Skeletal muscle tissue (tissue), 4 donors: ENCODE results near the gene ZNF592. TPM values are rescaled to one million over a fixed set of nuclear protein-coding genes. Genes with fewer than 3 reads are reported as not detected.

ENCODE experiments used
- H3K27ac ChIP-seq: one replicate; pipeline ENCODE4 v1.7.0; 2013; ENCODE audit warnings: mild to moderate bottlenecking, low read depth, low read length, inconsistent platforms
- H3K27me3 ChIP-seq, 3 donors: one replicate each; pipeline ENCODE4 v1.7.0; 2013; ENCODE audit warnings: low read length in 3 of 3; ENCODE audit not compliant: control insufficient read depth in 3 of 3, insufficient read depth in 3 of 3
- H3K36me3 ChIP-seq, 3 donors: one replicate each; pipeline ENCODE4 v1.7.0; 2013; ENCODE audit warnings: low read length in 3 of 3; ENCODE audit not compliant: control insufficient read depth in 3 of 3, insufficient read depth in 3 of 3
- H3K4me1 ChIP-seq, 3 donors: one replicate each; pipeline ENCODE4 v1.7.0; 2013; ENCODE audit warnings: low read length in 3 of 3, mild to moderate bottlenecking in 3 of 3; ENCODE audit not compliant: control insufficient read depth in 3 of 3, insufficient read depth in 3 of 3
- H3K4me3 ChIP-seq, 3 donors: one replicate each; pipeline ENCODE4 v1.7.0; 2013; ENCODE audit warnings: low read length in 3 of 3
- H3K9ac ChIP-seq, 3 donors: one replicate each; pipeline ENCODE4 v1.7.0; 2013; ENCODE audit warnings: low read length in 3 of 3, mild to moderate bottlenecking in 3 of 3, moderate library complexity in 2 of 3, low read depth in 1 of 3
- H3K9me3 ChIP-seq, 3 donors: one replicate each; pipeline ENCODE4 v1.7.0; 2013; ENCODE audit warnings: low read length in 3 of 3; ENCODE audit not compliant: control insufficient read depth in 3 of 3
- total RNA-seq: library from RNA; depleted of rRNA; stranded (reverse); fragments of >200 nt; gene quantifications from one replicate; pipeline ENCODE4 v1.2.3, GENCODE V29; 2014
- donor health status: Osteomylitis.

The ZNF592 gene
- total RNA-seq, 1 donor from 2014 or later: 6.3 TPM

GRCh38 chr15:84789762-84790161, 41.4 kb downstream of the ZNF592 start:
- H3K4me1 ChIP-seq: peaks cover 27 to 36% (median 27%) of the 10 kb centered on the region in 3 donors
- peaks cover 14 to 31% (median 24%) of the 10 kb centered on the region in 3 donors for H3K36me3 ChIP-seq

GRCh38 chr15:84790676-84791075, 42.3 kb downstream of the ZNF592 start:
- Histone ChIP-seq H3K9me3 (no peaks in the 10 kb centered on the region), H3K4me1 (peaks cover 18 to 27% (median 22%) of the 10 kb centered on the region in 3 donors), H3K9ac (no peak overlapping the region), H3K27ac (no peak overlapping the region), H3K27me3 (no peaks in the 10 kb centered on the region), H3K4me3 (no peak overlapping the region), H3K36me3 (peaks cover 12 to 28% (median 25%) of the 10 kb centered on the region in 3 donors)

More at GRCh38 chr15:84789762-84790161, 41.4 kb downstream of the ZNF592 start:
- H3K9ac ChIP-seq: no peak overlapping the region
- no peak overlapping the region for H3K27ac ChIP-seq
- no peaks in the 10 kb centered on the region for H3K27me3 ChIP-seq
- no peaks in the 10 kb centered on the region for H3K9me3 ChIP-seq
- H3K4me3 ChIP-seq: no peak overlapping the region

- Histone ChIP-seq H3K9me3 (no peaks in the 10 kb centered on the region), H3K27ac (no peak overlapping the region), H3K27me3 (no peaks in the 10 kb centered on the region), H3K36me3 (peaks cover 12 to 25% (median 23%) of the 10 kb centered on the region in 3 donors), H3K4me3 (no peak overlapping the region), H3K9ac (no peak overlapping the region), H3K4me1 (peaks cover 8 to 18% (median 13%) of the 10 kb centered on the region in 3 donors)
Measured at GRCh38 chr15:84791763-84792162, 43.4 kb downstream of the ZNF592 start.

GRCh38 chr15:84793431-84794161, 45.2 kb downstream of the ZNF592 start:
- H3K27ac ChIP-seq: no peak overlapping the region
- no peaks in the 10 kb centered on the region for H3K27me3 ChIP-seq
- peaks cover 0 to 4% (median 3%) of the 10 kb centered on the region in 3 donors for H3K4me1 ChIP-seq

GRCh38 chr15:84794162-84794547, 45.8 kb downstream of the ZNF592 start:
- Histone ChIP-seq H3K36me3 (peaks cover 33 to 45% (median 43%) of the 10 kb centered on the region in 3 donors), H3K9ac (no peak overlapping the region), H3K9me3 (no peaks in the 10 kb centered on the region), H3K27ac (no peak overlapping the region), H3K4me1 (peaks cover 0 to 4% (median 3%) of the 10 kb centered on the region in 3 donors), H3K4me3 (no peak overlapping the region), H3K27me3 (no peaks in the 10 kb centered on the region)

More at GRCh38 chr15:84793431-84794161, 45.2 kb downstream of the ZNF592 start:
- Histone ChIP-seq H3K9ac (no peak overlapping the region), H3K4me3 (no peak overlapping the region), H3K9me3 (no peaks in the 10 kb centered on the region), H3K36me3 (peaks cover 27 to 40% (median 37%) of the 10 kb centered on the region in 3 donors)

GRCh38 chr15:84795186-84795585, 46.8 kb downstream of the ZNF592 start:
- H3K36me3 ChIP-seq: peaks cover 43 to 54% (median 53%) of the 10 kb centered on the region in 3 donors
- H3K27me3 ChIP-seq: no peaks in the 10 kb centered on the region
- H3K9ac ChIP-seq: no peak overlapping the region
- no peak overlapping the region for H3K4me3 ChIP-seq
- peaks cover 0 to 5% (median 4%) of the 10 kb centered on the region in 3 donors for H3K4me1 ChIP-seq
- H3K27ac ChIP-seq: no peak overlapping the region
- no peaks in the 10 kb centered on the region for H3K9me3 ChIP-seq

GRCh38 chr15:84797212-84797611, 48.8 kb downstream of the ZNF592 start:
- Histone ChIP-seq H3K9me3 (no peaks in the 10 kb centered on the region), H3K4me1 (peaks cover 0 to 5% (median 4%) of the 10 kb centered on the region in 3 donors), H3K36me3 (peaks cover 50 to 60% (median 59%) of the 10 kb centered on the region in 3 donors), H3K27ac (no peak overlapping the region), H3K9ac (peak overlapping the region in 1 of 3 donors; percentile 33), H3K4me3 (no peak overlapping the region), H3K27me3 (no peaks in the 10 kb centered on the region)

- H3K4me3 ChIP-seq: no peak overlapping the region
- peak overlapping the region in 1 of 3 donors; percentile 33 for H3K9ac ChIP-seq
- no peaks in the 10 kb centered on the region for H3K9me3 ChIP-seq
- H3K27ac ChIP-seq: no peak overlapping the region
- H3K27me3 ChIP-seq: no peaks in the 10 kb centered on the region
- peaks cover 0 to 5% (median 0%) of the 10 kb centered on the region in 3 donors for H3K4me1 ChIP-seq
- peaks cover 56 to 61% (median 59%) of the 10 kb centered on the region in 3 donors for H3K36me3 ChIP-seq
Measured at GRCh38 chr15:84797801-84798200, 49.4 kb downstream of the ZNF592 start.

- Histone ChIP-seq H3K9ac (no peak overlapping the region), H3K27me3 (no peaks in the 10 kb centered on the region), H3K4me1 (peaks cover 0 to 5% (median 0%) of the 10 kb centered on the region in 3 donors), H3K36me3 (peaks cover 56 to 65% (median 60%) of the 10 kb centered on the region in 3 donors), H3K4me3 (no peak overlapping the region), H3K9me3 (no peaks in the 10 kb centered on the region), H3K27ac (no peak overlapping the region)
Measured at GRCh38 chr15:84798436-84798946, 50.1 kb downstream of the ZNF592 start.
